GM12878 (cell line): ENCODE results near the gene UBASH3A. TPM values are rescaled to one million over a fixed set of nuclear protein-coding genes. Genes with fewer than 3 reads are reported as not detected.
A peak's percentile ranks its signal among the peaks of the same experiment; 100 is the strongest.

Experiments used
- ATF7 ChIP-seq: fragments of 450-650 bp; IDR thresholded peaks from 2 replicates; pipeline ENCODE4 v1.6.1; 2016; ENCODE audit warnings: low read depth, mild to moderate bottlenecking
- BCL11A ChIP-seq: IDR thresholded peaks from 2 replicates; pipeline ENCODE4 v1.6.1; 2011; ENCODE audit warnings: low read depth, low read length
- BHLHE40 ChIP-seq, 2 experiments: fragments of 450-650 bp in 1 of 2; IDR thresholded peaks; 2 replicates each; pipeline ENCODE4 v1.6.1; 2011 to 2017; ENCODE audit warnings: low read depth in 2 of 2, borderline replicate concordance in 1 of 2, improper control_type of control experiment in 1 of 2, low read length in 1 of 2, mild to moderate bottlenecking in 1 of 2
- BRCA1 ChIP-seq: IDR thresholded peaks from 2 replicates; pipeline ENCODE4 v1.6.1; 2011; ENCODE audit warnings: low read depth, low read length, improper control_type of control experiment
- CREM ChIP-seq: IDR thresholded peaks from 2 replicates; pipeline ENCODE4 v1.6.1; 2014; ENCODE audit warnings: antibody characterized with exemption, low read depth
- DPF2 ChIP-seq: fragments of 450-650 bp; IDR thresholded peaks from 2 replicates; pipeline ENCODE4 v1.6.1; 2017; ENCODE audit warnings: mild to moderate bottlenecking
- EP300 ChIP-seq, 2 experiments: fragments of 150-350 bp in 1 of 2; IDR thresholded peaks; 2 replicates each; pipeline ENCODE4 v1.6.1; 2011 to 2012; ENCODE audit warnings: low read depth in 2 of 2, low read length in 2 of 2, borderline replicate concordance in 1 of 2, improper control_type of control experiment in 1 of 2, inconsistent platforms in 1 of 2; ENCODE audit not compliant: control insufficient read depth in 1 of 2
- FOS ChIP-seq: IDR thresholded peaks from 3 replicates; pipeline ENCODE4 v1.6.1; 2011; ENCODE audit warnings: borderline replicate concordance; ENCODE audit not compliant: insufficient read length; ENCODE audit errors: extremely low read depth
- FOXM1 ChIP-seq: IDR thresholded peaks from 2 replicates; pipeline ENCODE4 v1.6.1; 2012; ENCODE audit warnings: low read depth, mild to moderate bottlenecking, inconsistent platforms, low read length, moderate library complexity
- GATAD2B ChIP-seq: fragments of 450-650 bp; conservative IDR thresholded peaks from 2 replicates; pipeline ENCODE4 v1.6.1; 2017; ENCODE audit warnings: low read depth, mild to moderate bottlenecking, moderate library complexity
- IKZF1 ChIP-seq: fragments of 450-650 bp; conservative IDR thresholded peaks from 2 replicates; pipeline ENCODE4 v1.6.1; 2017; ENCODE audit warnings: antibody characterized with exemption, mild to moderate bottlenecking
- IKZF2 ChIP-seq, 2 experiments: fragments of 450-650 bp; IDR thresholded peaks; 2 replicates each; pipeline ENCODE4 v1.6.1; 2017; ENCODE audit warnings: mild to moderate bottlenecking in 2 of 2, moderate library complexity in 2 of 2
- MTA3 ChIP-seq: IDR thresholded peaks from 2 replicates; pipeline ENCODE4 v1.6.1; 2012; ENCODE audit warnings: low read length, inconsistent platforms, borderline replicate concordance
- PML ChIP-seq: IDR thresholded peaks from 2 replicates; pipeline ENCODE4 v1.6.1; 2012; ENCODE audit warnings: low read length, inconsistent platforms
- POLR2AphosphoS5 ChIP-seq: IDR thresholded peaks from 2 replicates; pipeline ENCODE4 v1.6.1; 2011; ENCODE audit warnings: mild to moderate bottlenecking, low read length, inconsistent platforms
- RB1 ChIP-seq: fragments of 450-650 bp; formaldehyde crosslinking; IDR thresholded peaks from 2 replicates; pipeline ENCODE4 v1.6.1; 2017; ENCODE audit warnings: mild to moderate bottlenecking, borderline replicate concordance
- RELA ChIP-seq: fragments of 450-650 bp; IDR thresholded peaks from 2 replicates; pipeline ENCODE4 v1.8.0; 2014; ENCODE audit warnings: borderline replicate concordance; ENCODE audit not compliant: partially characterized antibody
- SIN3A ChIP-seq: IDR thresholded peaks from 2 replicates; pipeline ENCODE4 v1.6.1; 2012; ENCODE audit warnings: low read depth, low read length, improper control_type of control experiment
- TBL1XR1 ChIP-seq: IDR thresholded peaks from 2 replicates; pipeline ENCODE4 v1.6.1; 2012; ENCODE audit warnings: low read depth, low read length, improper control_type of control experiment
- WRNIP1 ChIP-seq: IDR thresholded peaks from 2 replicates; pipeline ENCODE4 v1.6.1; 2011; ENCODE audit warnings: low read depth, low read length, improper control_type of control experiment, borderline replicate concordance
- ZNF207 ChIP-seq: fragments of 450-650 bp; IDR thresholded peaks from 2 replicates; pipeline ENCODE4 v1.6.1; 2014; ENCODE audit warnings: antibody characterized with exemption, mild to moderate bottlenecking, borderline replicate concordance
- polyA plus RNA-seq, 11 experiments: library from polyadenylated mRNA; depleted of rRNA in 4 of 11; unstranded in 6 of 11; stranded (reverse) in 5 of 11; fragments of >200 nt; fragmentation: Nextera tagmentation in 4 of 11; fragmentation: Illumina TruSeq in 1 of 11; extraction: Ambion mirVana in 4 of 11; extraction: Trizol in 1 of 11; gene quantifications; 1 replicate in 1 of 11; 2 replicates in 10 of 11; pipeline versions ENCODE4 v1.2.1 to v1.2.3, GENCODE V29; 2011 to 2016; ENCODE audit warnings: inconsistent platforms in 2 of 11, missing spikeins in 2 of 11, low read depth in 1 of 11
- total RNA-seq, 4 experiments: library from RNA; depleted of rRNA in 3 of 4; stranded (reverse); fragments of >200 nt in 3 of 4; fragmentation: Illumina TruSeq in 1 of 4; extraction: Trizol in 1 of 4; gene quantifications; 2 replicates each; pipeline versions ENCODE4 v1.2.1 to v1.2.3, GENCODE V29; 2013 to 2021
- TF ChIP-seq, protein P1 (sequence below): fragments of 450-650 bp; IDR thresholded peaks from 2 replicates; pipeline ENCODE4 v1.6.1; 2017; ENCODE audit warnings: low read depth, mild to moderate bottlenecking, moderate library complexity
- TF ChIP-seq, protein P2 (sequence below): fragments of 450-650 bp; IDR thresholded peaks from 2 replicates; pipeline ENCODE4 v1.6.1; 2017; ENCODE audit warnings: borderline replicate concordance
- TF ChIP-seq, protein P3 (sequence below): fragments of 450-650 bp; IDR thresholded peaks from 2 replicates; pipeline ENCODE4 v1.6.1; 2016; ENCODE audit warnings: mild to moderate bottlenecking, moderate library complexity, borderline replicate concordance

The UBASH3A gene
- total and polyA plus RNA-seq, 10 of the 15 experiments (the other 5 are each of a cell fraction or from before 2014, with no cell fraction given), result 0.04 to 0.39 (median 0.23) TPM; not detected in 1

DNA sequence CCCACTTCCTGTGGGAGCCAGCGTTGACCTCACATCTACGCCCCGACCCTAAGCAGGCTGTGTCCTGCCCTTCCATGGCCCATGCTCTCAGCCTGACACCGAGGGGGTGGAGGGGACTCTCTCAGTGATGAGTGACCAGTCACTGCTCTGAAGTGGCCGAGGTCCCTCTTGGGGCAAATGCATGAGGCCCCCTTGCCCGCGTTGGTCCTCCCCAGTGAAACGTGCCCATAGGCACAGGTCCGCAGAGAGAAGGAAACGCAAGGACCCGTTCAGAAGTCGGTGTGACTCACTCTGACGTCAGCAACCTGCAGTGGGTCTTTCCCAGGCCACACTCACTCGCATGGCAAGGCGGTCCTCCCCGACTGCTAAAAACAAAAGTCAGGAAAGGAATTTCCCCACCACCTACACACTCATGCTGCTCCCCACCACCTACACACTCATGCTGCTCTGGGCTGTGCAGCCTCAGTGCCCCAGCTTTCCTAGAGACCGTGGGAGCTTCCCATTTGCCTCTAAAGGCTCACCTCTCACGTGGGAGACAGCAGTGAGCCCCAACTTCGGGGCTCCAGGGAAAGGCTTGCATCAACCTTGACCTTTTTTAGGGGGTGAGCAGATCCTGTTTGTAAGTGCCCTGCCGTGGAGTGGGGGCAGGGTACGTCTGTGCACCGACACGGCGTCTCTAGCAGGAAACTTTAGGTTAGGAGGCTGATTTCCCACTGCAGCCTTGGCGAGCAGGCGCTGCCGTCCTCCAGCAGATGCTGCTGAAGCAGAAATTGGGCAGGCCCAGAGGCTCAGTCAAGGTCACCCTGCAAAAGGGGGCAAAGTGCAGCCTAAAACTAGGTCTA is 11.4 kb downstream of the UBASH3A start (continued):
- TF ChIP-seq, protein P1, sequence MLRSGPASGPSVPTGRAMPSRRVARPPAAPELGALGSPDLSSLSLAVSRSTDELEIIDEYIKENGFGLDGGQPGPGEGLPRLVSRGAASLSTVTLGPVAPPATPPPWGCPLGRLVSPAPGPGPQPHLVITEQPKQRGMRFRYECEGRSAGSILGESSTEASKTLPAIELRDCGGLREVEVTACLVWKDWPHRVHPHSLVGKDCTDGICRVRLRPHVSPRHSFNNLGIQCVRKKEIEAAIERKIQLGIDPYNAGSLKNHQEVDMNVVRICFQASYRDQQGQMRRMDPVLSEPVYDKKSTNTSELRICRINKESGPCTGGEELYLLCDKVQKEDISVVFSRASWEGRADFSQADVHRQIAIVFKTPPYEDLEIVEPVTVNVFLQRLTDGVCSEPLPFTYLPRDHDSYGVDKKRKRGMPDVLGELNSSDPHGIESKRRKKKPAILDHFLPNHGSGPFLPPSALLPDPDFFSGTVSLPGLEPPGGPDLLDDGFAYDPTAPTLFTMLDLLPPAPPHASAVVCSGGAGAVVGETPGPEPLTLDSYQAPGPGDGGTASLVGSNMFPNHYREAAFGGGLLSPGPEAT, result peak; percentile 99
- TF ChIP-seq IKZF1, result peak; percentile 99
- no peak for TF ChIP-seq WRNIP1
- no peak for TF ChIP-seq PML
- no peak for TF ChIP-seq MTA3
- no peak for TF ChIP-seq SIN3A
- TF ChIP-seq DPF2, result peak; percentile 94
- TF ChIP-seq EP300 (IDR thresholded peaks at IDR 0.05; ENCODE audit: borderline replicate concordance in 1 of 2, control insufficient read depth in 1 of 2, low read depth in 2 of 2, low read length in 2 of 2), result peak; percentile 89 to 95; a peak in 3 of 4 replicates
- TF ChIP-seq FOS, result no peak
- peak; percentile 99 for TF ChIP-seq GATAD2B
- TF ChIP-seq IKZF2 (IDR thresholded peaks at IDR 0.05), result peak; percentile 99
- TF ChIP-seq, protein P2, sequence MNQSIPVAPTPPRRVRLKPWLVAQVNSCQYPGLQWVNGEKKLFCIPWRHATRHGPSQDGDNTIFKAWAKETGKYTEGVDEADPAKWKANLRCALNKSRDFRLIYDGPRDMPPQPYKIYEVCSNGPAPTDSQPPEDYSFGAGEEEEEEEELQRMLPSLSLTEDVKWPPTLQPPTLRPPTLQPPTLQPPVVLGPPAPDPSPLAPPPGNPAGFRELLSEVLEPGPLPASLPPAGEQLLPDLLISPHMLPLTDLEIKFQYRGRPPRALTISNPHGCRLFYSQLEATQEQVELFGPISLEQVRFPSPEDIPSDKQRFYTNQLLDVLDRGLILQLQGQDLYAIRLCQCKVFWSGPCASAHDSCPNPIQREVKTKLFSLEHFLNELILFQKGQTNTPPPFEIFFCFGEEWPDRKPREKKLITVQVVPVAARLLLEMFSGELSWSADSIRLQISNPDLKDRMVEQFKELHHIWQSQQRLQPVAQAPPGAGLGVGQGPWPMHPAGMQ, result no peak
- peak; percentile 32; the same call in 1 of the 2 replicates for TF ChIP-seq RB1
- TF ChIP-seq POLR2AphosphoS5, result peak; percentile 43; the same call in 1 of the 2 replicates
- TF ChIP-seq, protein P3, sequence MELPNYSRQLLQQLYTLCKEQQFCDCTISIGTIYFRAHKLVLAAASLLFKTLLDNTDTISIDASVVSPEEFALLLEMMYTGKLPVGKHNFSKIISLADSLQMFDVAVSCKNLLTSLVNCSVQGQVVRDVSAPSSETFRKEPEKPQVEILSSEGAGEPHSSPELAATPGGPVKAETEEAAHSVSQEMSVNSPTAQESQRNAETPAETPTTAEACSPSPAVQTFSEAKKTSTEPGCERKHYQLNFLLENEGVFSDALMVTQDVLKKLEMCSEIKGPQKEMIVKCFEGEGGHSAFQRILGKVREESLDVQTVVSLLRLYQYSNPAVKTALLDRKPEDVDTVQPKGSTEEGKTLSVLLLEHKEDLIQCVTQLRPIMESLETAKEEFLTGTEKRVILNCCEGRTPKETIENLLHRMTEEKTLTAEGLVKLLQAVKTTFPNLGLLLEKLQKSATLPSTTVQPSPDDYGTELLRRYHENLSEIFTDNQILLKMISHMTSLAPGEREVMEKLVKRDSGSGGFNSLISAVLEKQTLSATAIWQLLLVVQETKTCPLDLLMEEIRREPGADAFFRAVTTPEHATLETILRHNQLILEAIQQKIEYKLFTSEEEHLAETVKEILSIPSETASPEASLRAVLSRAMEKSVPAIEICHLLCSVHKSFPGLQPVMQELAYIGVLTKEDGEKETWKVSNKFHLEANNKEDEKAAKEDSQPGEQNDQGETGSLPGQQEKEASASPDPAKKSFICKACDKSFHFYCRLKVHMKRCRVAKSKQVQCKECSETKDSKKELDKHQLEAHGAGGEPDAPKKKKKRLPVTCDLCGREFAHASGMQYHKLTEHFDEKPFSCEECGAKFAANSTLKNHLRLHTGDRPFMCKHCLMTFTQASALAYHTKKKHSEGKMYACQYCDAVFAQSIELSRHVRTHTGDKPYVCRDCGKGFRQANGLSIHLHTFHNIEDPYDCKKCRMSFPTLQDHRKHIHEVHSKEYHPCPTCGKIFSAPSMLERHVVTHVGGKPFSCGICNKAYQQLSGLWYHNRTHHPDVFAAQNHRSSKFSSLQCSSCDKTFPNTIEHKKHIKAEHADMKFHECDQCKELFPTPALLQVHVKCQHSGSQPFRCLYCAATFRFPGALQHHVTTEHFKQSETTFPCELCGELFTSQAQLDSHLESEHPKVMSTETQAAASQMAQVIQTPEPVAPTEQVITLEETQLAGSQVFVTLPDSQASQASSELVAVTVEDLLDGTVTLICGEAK, result no peak; the same call in 1 of the 2 replicates
- TF ChIP-seq CREM, result peak; percentile 98
- peak; percentile 88 for TF ChIP-seq TBL1XR1
- TF ChIP-seq ATF7, result peak; percentile 98
- TF ChIP-seq RELA, result peak; percentile 100
- TF ChIP-seq ZNF207, result peak; percentile 24; the same call in 1 of the 2 replicates
- no peak for TF ChIP-seq FOXM1
- peak; percentile 96 to 97 for TF ChIP-seq BHLHE40 (IDR thresholded peaks at IDR 0.05; ENCODE audit: borderline replicate concordance in 1 of 2, low read depth in 2 of 2, low read length in 1 of 2)
- TF ChIP-seq BRCA1, result no peak
- peak; percentile 81 for TF ChIP-seq BCL11A
